ENCODE data around the gene NOS1. TPM values are rescaled to one million over a fixed set of nuclear protein-coding genes. Genes with fewer than 3 reads are reported as not detected.

The NOS1 gene
- total RNA-seq, 3 donors from 2014 or later, result 0.03 TPM; not detected in 2

DNA sequence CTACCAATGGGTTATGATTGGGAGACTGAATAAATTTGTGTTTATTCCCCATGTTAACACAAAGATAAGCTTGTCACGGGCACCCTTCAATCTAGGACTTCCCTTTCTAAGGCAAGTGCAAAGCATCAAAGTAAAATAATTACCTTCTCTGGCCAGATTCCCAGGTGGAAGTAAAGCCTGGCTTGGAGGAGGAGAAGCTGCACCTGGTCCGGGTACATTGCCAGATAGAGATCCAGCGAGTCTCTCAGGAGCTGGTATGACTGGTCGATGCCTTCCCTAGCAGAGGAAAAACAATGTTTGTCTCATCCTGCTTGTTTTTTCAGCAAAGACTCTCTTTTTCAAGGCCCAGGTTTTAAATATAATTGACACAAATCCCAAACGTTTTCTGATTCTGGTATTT lies 196.1 kb downstream of the NOS1 start:
- ATAC-seq, result no peak
- H3K4me3 Mint-ChIP-seq, result no peak overlapping the region
- no peaks in the 10 kb centered on the region for H3K9me3 Mint-ChIP-seq
- H3K36me3 Mint-ChIP-seq (ENCODE audit: insufficient read depth), result peaks cover 48% of the 10 kb centered on the region
- peaks cover 1% of the 10 kb centered on the region for H3K4me1 Mint-ChIP-seq (ENCODE audit: low read depth)
- H3K27me3 Mint-ChIP-seq (ENCODE audit: low read depth), result no peaks in the 10 kb centered on the region
- DNase-seq, result no peak

DNA sequence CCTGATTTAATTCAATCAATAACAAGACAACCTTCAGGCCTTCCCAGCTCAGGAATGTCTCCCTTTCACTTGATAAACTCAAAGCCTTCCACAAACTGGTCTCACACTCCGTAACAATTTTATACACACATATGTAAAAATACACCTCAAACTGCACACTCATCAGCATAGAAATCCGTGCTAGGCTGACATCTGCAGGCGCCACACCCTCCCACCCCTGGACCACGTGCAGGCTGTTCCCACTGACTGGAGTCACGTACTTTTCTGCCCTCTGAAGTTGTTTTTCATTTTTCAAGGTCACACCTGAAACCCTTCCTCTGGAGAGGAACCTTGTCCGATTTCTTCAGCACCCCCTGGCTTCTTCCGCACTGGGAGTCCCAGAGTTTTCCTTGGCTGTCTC lies 198.8 kb downstream of the NOS1 start:
- ATAC-seq (no peak), DNase-seq (no peak)
- H3K4me3 Mint-ChIP-seq, result no peak overlapping the region
- no peaks in the 10 kb centered on the region for H3K4me1 Mint-ChIP-seq (ENCODE audit: low read depth)
- H3K9me3 Mint-ChIP-seq, result no peaks in the 10 kb centered on the region
- no peaks in the 10 kb centered on the region for H3K27me3 Mint-ChIP-seq (ENCODE audit: low read depth)
- H3K36me3 Mint-ChIP-seq (ENCODE audit: insufficient read depth), result peaks cover 63% of the 10 kb centered on the region

DNA sequence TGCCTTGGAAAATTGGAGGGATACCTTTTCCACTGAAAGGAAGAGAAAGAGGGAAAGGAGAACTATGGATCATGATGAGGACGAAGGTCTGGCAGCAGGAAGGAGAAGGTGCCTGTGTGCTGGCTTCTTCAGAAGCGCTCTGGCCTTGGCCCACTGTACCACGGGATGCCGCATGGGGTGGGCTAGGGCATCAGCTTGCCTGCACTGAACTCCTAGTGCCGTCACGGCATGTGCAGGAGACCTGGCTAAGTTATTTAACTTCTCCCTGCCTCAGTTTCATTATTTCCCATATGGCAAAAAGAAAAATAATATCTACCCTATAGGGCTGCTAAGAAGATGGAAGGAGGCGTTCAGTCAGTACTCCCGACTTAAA lies 199.3 kb downstream of the NOS1 start:
- no peaks in the 10 kb centered on the region for H3K4me1 Mint-ChIP-seq (ENCODE audit: low read depth)
- H3K27me3 Mint-ChIP-seq (ENCODE audit: low read depth), result no peaks in the 10 kb centered on the region
- H3K9me3 Mint-ChIP-seq, result no peaks in the 10 kb centered on the region
- H3K36me3 Mint-ChIP-seq (ENCODE audit: insufficient read depth), result peaks cover 66% of the 10 kb centered on the region
- ATAC-seq (no peak), DNase-seq (no peak)
- H3K4me3 Mint-ChIP-seq, result no peak overlapping the region

DNA sequence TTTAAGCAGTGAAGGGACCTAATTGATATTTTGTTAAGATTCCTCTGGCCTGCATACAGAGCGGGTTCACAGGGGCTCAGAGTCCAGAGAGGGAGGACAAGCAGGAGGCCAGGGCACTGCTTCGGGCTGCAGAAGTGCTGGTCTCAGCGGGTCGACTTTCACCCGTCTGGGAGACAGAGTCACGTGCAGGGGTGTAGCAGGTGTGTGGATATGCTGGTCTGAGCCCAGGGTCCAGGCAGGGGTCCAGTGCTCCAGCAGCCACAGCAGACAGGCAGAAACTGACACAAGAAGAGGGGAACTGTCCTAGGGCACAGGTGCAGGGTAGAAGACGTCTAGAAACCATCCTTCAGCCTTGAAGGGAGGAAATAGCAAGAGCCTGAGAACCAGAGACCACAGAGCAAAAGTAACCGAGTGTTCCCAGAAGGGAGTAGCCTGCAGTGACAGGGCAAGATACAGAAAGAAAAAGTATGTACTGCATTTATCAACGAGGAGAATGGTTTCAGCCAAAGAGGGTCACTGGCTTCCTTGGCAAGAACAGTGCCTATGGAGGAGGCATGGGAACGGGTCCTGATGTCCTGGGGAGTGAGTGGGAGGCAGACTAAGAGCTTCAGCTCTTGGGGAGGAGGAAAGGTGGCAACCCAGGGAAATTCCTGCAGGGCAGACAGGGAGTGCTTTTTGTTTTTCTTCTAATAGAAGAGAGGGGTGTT lies 199.8 kb downstream of the NOS1 start:
- DNase-seq, result no peak
- Mint-ChIP-seq H3K9me3 (no peaks in the 10 kb centered on the region), H3K4me3 (no peak overlapping the region), H3K36me3 (ENCODE audit: insufficient read depth) (peaks cover 66% of the 10 kb centered on the region), H3K4me1 (ENCODE audit: low read depth) (no peaks in the 10 kb centered on the region), H3K27me3 (ENCODE audit: low read depth) (no peaks in the 10 kb centered on the region)
- no peak for ATAC-seq

DNA sequence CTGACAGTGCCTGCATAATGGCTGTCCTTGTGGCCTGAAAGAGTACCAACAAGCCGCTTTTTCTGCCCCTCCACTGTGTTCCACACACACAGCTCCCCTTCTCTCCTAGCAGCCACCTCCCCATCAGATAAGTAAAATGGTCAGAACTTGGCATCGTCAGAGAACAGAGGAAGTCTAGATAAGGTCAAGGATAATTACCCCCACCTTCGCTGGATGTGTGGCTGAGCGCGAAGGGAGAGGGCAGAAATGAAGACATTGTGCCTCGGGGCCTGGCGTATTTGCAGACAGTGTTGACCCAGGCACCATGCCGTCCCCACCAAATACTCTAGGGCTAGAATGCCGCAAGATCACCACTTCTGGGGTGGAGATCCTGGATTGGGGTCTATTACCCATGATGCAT lies 201.8 kb downstream of the NOS1 start:
- DNase-seq (no peak), ATAC-seq (no peak)
- Mint-ChIP-seq H3K4me1 (ENCODE audit: low read depth) (no peaks in the 10 kb centered on the region), H3K36me3 (ENCODE audit: insufficient read depth) (peaks cover 68% of the 10 kb centered on the region), H3K27me3 (ENCODE audit: low read depth) (no peaks in the 10 kb centered on the region), H3K4me3 (no peak overlapping the region), H3K9me3 (no peaks in the 10 kb centered on the region)

DNA sequence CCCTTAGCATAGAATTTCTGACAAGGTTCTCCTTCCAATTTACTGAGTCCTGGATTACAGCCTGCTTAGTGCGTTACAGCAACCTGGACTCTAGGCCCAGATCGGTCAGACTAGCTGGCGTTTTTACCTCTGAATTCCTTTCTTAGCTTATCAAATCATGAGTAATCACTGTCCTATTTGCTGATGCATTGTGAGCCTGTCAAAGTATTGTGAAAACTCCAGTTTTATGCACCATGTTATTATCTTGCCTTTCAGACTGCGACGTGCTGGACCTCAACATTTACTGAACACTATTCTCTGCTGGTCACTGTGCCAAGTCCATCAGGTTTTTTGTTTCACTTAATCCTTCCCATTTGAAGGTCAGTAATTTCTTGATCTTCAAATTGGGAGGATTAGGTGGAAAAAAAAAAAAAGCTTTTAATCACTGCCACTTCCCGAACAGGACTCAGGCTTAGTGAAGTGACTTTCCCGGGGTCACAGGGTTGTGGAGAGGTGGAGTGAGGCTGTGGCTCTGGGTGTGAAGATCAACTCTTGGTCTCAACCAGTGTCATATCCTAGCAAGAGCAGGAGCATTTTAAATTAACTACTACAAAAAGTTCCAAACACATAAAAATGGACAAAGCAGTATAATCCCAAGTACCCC lies 202.4 kb downstream of the NOS1 start:
- H3K4me3 Mint-ChIP-seq, result no peak overlapping the region
- H3K9me3 Mint-ChIP-seq, result no peaks in the 10 kb centered on the region
- H3K36me3 Mint-ChIP-seq (ENCODE audit: insufficient read depth), result peaks cover 66% of the 10 kb centered on the region
- no peaks in the 10 kb centered on the region for H3K27me3 Mint-ChIP-seq (ENCODE audit: low read depth)
- DNase-seq (no peak), ATAC-seq (no peak)
- no peaks in the 10 kb centered on the region for H3K4me1 Mint-ChIP-seq (ENCODE audit: low read depth)

Other genes with a start within 250 kb of the NOS1 start
- 10 to 100 TPM; 33.5 to 38.0 (median 36.3) TPM for gene FBXO21, start 171.2 kb downstream of the NOS1 start, total RNA-seq